ENCODE measurements around the gene NCAM1.

DNA sequence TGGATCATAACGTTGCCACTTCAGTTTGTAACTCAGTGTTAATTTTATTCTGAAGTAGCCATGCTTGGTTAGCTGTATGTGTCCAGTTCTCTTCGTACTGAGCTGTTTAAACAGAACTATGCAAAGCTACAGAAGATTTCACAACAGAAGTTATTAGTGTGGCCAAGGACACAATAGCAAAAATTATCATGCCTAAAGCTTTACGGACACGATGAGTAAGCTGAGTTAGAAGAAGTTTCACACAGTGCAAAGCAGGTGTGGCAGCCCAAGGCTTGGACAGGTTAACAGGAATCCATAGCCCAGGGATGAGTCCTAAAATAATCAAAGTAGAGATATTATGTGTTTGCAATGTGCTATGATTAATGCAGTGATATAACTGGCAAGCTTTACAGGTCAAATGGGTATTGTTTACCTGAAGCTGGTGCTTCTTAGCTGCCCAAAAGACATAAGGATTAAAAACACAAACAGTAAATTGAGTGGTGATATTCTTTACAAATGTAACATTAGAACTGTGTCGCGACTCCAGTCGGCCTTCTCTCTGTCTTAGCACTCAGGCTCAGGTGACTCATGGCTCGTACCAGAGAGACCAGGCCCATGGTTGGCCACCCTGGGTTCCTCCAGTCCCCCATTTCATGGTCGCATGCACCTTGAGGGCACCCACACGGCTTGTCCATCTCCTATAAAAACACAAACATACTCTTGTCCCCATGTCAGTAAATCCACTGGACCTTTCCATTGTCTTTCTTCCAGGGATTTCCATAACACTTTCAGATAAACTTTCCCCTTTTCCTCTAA is 35.5 kb upstream of the NCAM1 start:
- TF ChIP-seq, protein P1, sequence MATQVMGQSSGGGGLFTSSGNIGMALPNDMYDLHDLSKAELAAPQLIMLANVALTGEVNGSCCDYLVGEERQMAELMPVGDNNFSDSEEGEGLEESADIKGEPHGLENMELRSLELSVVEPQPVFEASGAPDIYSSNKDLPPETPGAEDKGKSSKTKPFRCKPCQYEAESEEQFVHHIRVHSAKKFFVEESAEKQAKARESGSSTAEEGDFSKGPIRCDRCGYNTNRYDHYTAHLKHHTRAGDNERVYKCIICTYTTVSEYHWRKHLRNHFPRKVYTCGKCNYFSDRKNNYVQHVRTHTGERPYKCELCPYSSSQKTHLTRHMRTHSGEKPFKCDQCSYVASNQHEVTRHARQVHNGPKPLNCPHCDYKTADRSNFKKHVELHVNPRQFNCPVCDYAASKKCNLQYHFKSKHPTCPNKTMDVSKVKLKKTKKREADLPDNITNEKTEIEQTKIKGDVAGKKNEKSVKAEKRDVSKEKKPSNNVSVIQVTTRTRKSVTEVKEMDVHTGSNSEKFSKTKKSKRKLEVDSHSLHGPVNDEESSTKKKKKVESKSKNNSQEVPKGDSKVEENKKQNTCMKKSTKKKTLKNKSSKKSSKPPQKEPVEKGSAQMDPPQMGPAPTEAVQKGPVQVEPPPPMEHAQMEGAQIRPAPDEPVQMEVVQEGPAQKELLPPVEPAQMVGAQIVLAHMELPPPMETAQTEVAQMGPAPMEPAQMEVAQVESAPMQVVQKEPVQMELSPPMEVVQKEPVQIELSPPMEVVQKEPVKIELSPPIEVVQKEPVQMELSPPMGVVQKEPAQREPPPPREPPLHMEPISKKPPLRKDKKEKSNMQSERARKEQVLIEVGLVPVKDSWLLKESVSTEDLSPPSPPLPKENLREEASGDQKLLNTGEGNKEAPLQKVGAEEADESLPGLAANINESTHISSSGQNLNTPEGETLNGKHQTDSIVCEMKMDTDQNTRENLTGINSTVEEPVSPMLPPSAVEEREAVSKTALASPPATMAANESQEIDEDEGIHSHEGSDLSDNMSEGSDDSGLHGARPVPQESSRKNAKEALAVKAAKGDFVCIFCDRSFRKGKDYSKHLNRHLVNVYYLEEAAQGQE (IDR thresholded peaks at IDR 0.05; ENCODE audit: low read depth) = no peak
- TF ChIP-seq ZNF274 (IDR thresholded peaks at IDR 0.05; ENCODE audit: low read depth, low read length) (no peak), RAD21 (IDR thresholded peaks at IDR 0.05; ENCODE audit: low read depth) (no peak), POLR2AphosphoS5 (IDR thresholded peaks at IDR 0.05; ENCODE audit: low read depth, low read length) (no peak), EZH2phosphoT487 (IDR thresholded peaks at IDR 0.05; ENCODE audit: borderline replicate concordance) (no peak), POLR2A (IDR thresholded peaks at IDR 0.05; ENCODE audit: borderline replicate concordance, extremely low read depth, insufficient read depth, insufficient read length) (no peak), EZH2 (IDR thresholded peaks at IDR 0.05) (no peak), SRF (IDR thresholded peaks at IDR 0.05; ENCODE audit: low read depth) (no peak), ZFX (IDR thresholded peaks at IDR 0.05) (no peak)
- TF ChIP-seq, protein P2, sequence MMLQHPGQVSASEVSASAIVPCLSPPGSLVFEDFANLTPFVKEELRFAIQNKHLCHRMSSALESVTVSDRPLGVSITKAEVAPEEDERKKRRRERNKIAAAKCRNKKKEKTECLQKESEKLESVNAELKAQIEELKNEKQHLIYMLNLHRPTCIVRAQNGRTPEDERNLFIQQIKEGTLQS (IDR thresholded peaks at IDR 0.05) = no peak
- TF ChIP-seq, protein P3, sequence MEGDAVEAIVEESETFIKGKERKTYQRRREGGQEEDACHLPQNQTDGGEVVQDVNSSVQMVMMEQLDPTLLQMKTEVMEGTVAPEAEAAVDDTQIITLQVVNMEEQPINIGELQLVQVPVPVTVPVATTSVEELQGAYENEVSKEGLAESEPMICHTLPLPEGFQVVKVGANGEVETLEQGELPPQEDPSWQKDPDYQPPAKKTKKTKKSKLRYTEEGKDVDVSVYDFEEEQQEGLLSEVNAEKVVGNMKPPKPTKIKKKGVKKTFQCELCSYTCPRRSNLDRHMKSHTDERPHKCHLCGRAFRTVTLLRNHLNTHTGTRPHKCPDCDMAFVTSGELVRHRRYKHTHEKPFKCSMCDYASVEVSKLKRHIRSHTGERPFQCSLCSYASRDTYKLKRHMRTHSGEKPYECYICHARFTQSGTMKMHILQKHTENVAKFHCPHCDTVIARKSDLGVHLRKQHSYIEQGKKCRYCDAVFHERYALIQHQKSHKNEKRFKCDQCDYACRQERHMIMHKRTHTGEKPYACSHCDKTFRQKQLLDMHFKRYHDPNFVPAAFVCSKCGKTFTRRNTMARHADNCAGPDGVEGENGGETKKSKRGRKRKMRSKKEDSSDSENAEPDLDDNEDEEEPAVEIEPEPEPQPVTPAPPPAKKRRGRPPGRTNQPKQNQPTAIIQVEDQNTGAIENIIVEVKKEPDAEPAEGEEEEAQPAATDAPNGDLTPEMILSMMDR (IDR thresholded peaks at IDR 0.05 in 2 of 3, conservative IDR thresholded peaks at IDR 0.05 in 1 of 3; ENCODE audit: borderline replicate concordance in 1 of 3, insufficient read depth in 1 of 3, low read depth in 2 of 3, low read length in 2 of 3) = no peak
